Measurements from ENCODE around the gene RIMBP2.

Gene RIMBP2

DNA sequence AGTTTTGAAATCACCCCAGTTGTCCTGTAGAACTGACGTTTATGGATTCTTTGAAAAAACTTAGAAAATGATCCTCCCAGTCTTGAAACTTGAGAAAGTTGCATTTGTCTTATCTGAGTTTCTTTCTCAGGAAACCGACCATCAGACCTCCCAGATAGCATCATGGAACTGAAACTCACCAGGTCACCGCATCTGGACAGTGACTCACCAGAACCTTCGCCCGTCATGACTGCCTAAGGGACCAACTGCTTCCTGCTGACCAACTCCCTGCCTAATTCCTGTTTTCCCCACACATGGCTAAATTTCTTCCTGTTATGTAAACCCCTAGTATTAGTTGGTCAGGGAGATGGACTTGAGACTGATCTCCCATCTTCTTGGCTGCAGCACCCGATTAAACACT is 175.7 kb downstream of the RIMBP2 start:
- DNase-seq (ENCODE audit: low read depth): no peak

DNA sequence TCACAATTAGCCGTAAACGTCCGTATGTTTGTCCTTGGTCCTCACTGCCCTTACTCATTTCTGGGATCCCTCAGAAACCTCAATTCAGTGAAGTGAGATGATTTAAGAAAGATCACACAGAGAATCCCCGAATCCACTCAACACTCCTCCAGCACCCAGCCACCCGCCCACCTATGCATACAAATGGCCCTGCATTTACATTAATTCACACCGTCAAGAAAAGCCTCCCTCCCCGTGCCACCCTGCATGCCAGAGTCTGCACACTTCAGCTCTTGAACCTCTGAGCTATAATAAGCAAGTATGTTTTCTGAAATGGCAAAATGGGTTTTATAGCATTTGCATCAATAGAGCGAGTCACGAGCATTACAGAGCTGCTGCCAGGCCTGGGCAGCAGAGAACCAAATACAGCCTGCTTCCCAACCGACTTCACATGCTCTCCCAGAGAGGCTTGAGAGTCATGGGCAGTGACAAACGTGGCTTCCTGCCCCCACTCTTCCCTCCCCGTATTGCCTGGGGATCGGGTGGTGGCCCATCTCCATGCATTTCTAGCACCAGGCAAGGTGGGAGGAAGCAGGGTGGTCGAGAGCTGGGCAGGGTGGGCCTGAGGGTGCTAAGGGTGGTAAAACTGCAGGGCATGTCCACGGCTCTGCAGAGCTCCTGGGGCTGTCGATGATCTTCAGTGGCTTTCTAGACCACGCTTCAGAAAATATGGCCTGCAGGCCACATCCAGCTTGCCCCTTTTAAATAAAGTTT is 177.6 kb downstream of the RIMBP2 start:
- no peak for DNase-seq (ENCODE audit: low read depth)

GRCh38 chr12:130537655-130538054 is 178.4 kb downstream of the RIMBP2 start:
- no peak for DNase-seq (ENCODE audit: low read depth)

DNA sequence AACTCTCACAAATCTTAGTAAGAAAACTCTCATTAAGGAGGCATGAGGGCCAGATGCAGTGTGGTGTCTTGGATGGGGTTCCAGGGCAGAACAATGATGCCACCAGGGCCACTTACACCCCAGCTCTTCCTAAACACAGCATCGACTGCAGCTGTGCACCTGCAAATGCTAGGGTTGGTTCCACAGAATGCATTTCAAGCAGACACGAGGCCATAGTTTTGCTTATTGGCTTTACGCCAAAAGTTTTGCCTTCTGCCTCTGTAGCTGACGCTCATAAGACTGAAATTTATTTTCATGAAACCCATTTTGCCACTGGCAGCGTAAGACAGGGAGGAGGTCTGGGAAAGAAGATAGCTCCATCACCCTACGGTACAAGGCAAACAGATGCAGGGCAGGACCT is 179.0 kb downstream of the RIMBP2 start:
- DNase-seq (ENCODE audit: low read depth): no peak

- no peak for DNase-seq (ENCODE audit: low read depth)
Measured at GRCh38 chr12:130530429-130530828, 185.7 kb downstream of the RIMBP2 start.

DNA sequence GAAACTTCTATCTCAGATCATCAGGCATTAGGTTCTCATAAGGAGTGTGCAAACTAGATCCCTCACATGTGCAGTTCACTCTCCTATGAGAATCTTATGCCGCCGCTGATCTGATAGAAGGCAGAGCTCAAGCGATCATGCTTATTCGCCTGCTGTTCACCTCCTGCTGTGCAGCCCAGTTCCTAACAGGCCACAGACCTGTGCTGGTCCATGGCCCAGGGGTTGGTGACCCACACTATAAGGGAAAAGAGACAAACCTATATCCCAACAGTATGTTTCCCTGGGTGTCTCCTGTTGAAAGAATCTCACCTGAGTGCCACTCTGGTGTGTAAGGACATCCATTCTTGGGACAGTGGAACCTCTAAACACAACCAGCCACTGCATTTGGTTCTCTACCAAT is 186.3 kb downstream of the RIMBP2 start:
- no peak for DNase-seq (ENCODE audit: low read depth)

- no peak for DNase-seq (ENCODE audit: low read depth)
Measured at GRCh38 chr12:130527239-130527638, 188.9 kb downstream of the RIMBP2 start.

- DNase-seq (ENCODE audit: low read depth): no peak
Measured at GRCh38 chr12:130526813-130527212, 189.3 kb downstream of the RIMBP2 start.

DNA sequence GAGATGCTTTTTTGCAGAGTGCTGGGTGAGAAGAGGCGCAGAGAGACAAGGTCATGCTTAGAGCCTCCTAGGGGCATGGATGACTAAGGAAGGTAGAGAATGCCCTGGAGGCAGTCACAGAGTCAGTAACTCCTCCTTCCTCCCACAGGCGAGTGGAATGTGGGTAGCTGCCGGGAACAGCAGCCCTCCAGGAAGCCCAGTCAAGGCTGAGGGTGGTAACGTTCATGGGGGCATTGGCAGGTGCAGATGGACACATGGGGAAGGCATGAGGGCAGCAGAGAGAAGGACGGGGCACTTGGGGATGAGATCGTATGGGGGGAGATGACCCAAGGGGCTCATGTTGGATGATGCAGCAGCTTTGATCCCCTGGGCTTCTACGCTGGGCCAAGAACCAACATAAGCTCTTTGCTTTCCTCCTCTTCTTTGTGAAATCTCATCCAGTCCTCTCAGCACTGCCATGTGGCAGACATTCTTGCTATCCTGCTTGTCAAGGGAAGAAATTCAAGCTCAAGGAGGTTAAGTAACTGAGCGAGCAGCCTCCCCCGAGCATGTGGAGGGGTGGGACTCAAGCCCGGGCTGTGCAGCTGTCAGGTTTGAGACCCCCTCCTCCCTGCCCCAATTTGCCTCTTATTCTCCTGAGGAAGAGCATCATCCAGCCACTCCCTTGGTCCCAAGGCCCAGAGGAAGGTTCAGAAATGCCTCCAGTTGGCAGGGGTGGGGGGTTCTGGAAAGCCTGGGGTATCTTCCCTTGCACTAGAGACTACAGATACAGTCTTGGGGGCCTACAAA is 190.5 kb downstream of the RIMBP2 start:
- DNase-seq (ENCODE audit: low read depth): no peak

DNA sequence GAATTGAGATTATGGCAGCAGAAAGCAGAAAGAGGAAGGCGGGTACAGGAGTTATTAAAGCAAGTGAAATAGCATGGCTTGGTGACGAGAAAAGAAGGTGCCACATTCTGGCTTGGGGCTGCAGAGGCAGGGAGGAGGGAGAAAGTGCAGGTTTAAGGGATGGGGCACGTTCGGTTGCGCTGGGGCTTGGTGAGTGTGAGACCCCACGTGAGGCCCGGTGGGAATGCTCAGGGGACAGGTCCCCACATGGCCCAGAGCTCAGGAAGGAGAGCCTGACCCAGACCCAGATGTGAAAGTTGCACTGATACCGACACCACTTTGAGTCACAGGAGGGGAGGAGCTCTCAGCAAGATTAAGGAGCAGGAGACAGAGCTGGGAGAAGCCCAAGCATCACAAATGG is 191.3 kb downstream of the RIMBP2 start:
- no peak for DNase-seq (ENCODE audit: low read depth)

DNA sequence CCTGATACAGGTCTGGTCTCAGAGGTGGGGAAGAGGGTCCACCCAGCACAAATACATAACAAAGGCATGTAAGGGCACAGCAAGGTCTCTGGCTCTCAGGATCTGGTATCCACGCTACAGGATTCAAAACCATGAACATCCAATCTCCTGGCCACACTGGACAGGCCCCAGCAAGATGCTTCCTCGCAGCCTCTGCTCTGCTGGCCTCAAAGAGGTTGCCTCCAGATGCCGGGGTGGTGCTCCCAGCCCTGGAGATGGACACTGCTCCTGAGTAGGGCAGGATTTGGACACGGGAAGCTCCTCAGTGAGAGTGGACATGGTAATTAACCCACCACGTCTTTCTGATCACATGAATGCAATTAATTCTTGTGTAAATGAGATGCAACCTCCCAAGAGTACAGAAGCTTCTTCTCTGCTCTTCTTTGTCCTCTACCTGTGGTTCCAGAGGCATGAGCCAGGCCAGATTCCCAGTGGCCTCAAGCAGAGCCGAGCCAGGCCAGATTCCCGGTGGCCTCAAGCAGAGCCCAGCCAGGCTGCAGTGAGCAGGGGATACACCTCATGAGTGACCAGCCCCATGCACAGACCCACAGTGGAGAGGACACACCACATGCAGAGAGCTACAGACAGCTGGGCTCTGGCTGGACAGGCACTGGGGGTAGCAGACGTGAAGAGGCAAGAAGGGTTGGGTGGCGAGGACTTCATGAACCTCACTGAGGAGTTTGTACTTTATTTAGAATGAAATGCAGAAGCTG is 192.1 kb downstream of the RIMBP2 start:
- DNase-seq (ENCODE audit: low read depth): no peak

DNA sequence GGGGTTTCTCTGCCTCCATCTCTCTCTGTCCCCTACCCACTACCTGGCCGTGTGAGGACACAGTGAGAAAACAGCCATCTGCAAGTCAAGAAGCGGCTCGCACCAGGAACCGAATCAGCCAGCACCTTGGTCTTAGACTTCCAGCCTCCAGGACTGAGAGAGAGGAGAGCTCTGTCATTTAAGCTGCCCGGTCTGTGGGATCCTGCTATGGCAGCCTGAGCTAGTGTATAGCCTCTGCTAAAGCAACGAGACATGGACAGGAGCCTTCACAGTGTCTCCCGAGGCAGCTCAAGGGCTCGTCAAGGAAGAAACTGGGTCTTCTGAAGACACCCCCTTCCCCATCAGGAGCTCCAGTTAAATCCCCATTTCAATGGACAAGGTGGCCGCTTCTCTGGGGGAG is 192.9 kb downstream of the RIMBP2 start:
- DNase-seq (ENCODE audit: low read depth): no peak

DNA sequence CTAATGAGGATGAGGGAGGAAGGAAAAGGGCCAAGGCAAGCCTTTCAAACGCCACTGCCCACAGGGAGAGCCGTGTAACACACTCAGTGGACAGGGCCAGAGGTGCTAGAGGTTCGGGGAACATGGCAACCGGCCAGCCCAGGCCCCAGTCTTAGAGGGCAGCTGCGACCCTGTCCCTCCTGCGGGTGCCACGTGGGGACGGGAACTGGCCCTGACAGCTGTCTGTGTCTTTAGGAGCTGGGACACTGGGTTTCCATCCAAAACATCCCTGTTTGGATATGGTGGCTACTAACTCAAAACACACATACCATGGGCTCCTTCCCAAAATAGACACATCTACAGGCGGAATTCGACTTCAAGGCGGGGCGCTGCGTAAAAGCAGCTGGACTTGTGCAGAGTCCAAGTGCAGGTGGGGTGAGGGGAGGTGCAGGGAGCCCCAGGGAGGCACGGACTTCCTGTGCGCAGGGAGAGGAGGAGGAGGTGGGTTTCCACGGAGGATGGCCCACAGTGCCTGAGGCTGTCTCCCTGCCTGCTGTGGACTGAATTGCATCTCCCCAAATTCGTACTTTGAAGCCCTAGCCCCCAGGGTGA is 193.8 kb downstream of the RIMBP2 start:
- DNase-seq (ENCODE audit: low read depth): no peak

GRCh38 chr12:130521375-130522124 is 194.5 kb downstream of the RIMBP2 start:
- DNase-seq (ENCODE audit: low read depth): no peak

DNA sequence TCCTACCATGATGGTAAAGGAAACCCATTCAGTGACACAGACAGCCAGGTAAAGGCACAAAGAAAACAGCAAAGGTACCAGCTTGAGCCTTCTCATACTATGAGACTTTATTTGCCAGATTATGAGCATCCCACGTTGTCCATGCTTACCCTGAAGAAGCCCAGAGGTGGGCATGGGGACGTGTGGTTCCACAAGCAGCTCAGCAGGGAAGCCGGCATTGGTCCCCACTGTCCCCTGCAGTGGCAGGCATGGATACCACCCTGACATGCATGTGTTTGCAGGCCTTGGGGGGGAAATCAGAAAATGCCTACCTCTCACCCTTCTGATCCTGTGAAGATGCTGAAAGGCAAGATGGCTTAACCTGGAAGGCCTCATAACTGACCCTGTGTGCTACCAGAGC is 195.3 kb downstream of the RIMBP2 start:
- no peak for DNase-seq (ENCODE audit: low read depth)

- no peak for DNase-seq (ENCODE audit: low read depth)
Measured at GRCh38 chr12:130517588-130517987, 198.5 kb downstream of the RIMBP2 start.

GRCh38 chr12:130514149-130514551 is 201.9 kb downstream of the RIMBP2 start:
- no peak for DNase-seq (ENCODE audit: low read depth)

DNA sequence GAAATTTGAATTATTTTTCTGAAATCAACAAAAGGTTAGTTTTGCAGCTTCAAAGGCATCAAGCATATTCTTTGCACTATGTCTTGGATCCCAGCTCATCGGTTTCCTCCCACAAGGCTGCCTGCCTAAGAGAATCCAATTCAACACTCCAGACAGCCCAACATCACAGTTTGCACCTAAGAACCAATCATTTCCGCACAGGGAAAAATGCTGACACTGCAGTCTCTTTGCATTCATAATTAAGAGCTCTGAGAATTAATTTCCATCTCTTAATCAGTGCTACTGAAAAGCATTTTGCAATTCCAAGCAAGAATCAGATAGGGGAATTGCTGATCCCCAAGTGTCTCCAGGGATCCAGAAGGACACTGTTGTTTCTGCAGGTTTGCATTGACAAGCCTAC is 202.5 kb downstream of the RIMBP2 start:
- DNase-seq (ENCODE audit: low read depth): no peak

GRCh38 chr12:130511285-130511684 is 204.8 kb downstream of the RIMBP2 start:
- no peak for DNase-seq (ENCODE audit: low read depth)

GRCh38 chr12:130509454-130509853 is 206.6 kb downstream of the RIMBP2 start:
- DNase-seq (ENCODE audit: low read depth): no peak

DNA sequence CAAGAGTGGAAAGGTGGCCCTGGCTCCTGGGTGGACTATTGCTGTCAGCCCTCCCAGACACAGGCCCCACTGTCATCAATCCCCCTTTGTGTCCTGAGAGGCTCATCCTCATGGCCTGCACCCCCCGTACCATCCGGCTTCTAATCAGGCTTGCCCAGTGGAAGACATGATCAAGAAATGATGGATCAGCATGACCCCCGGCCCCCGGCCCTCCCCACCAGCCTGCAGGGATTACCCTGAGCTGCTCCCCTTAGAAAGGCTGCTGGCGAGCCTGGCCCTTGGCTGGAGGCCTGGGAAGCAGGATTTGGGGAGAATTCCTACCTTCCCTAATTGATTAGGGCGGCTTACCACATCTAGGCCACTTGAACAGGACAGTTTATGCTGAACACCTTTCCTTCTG is 207.3 kb downstream of the RIMBP2 start:
- no peak for DNase-seq (ENCODE audit: low read depth)

- no peak for DNase-seq (ENCODE audit: low read depth)
Measured at GRCh38 chr12:130508318-130508717, 207.8 kb downstream of the RIMBP2 start.
